H9 (cell line): Measurements from ENCODE around the gene NDRG2. TPM values are rescaled to one million over a fixed set of nuclear protein-coding genes. Genes with fewer than 3 reads are reported as not detected.
A peak's percentile ranks its signal among the peaks of the same experiment; 100 is the strongest.

ENCODE experiments used
- DNase-seq: peaks from one replicate; pipeline ENCODE4 v3.0.0-alpha.2; 2017
- H2AFZ ChIP-seq: one replicate; pipeline ENCODE4 v1.6.1; 2013; ENCODE audit warnings: mild to moderate bottlenecking, low read length, control low read depth, moderate library complexity
- H2AK5ac ChIP-seq: 2 replicates; pipeline ENCODE4 v1.6.1; 2013; ENCODE audit warnings: low read length, control low read depth, mixed read lengths; ENCODE audit not compliant: insufficient read length
- H2BK120ac ChIP-seq: one replicate; pipeline ENCODE4 v1.6.1; 2013; ENCODE audit warnings: low read depth, mild to moderate bottlenecking, low read length, control low read depth, inconsistent platforms; ENCODE audit not compliant: poor library complexity, severe bottlenecking
- H2BK12ac ChIP-seq: 2 replicates; pipeline ENCODE4 v1.6.1; 2013; ENCODE audit warnings: low read length, control low read depth, mixed read lengths, low read depth; ENCODE audit not compliant: insufficient read length
- H2BK15ac ChIP-seq: 2 replicates; pipeline ENCODE4 v1.6.1; 2013; ENCODE audit warnings: low read depth, low read length, control low read depth
- H2BK20ac ChIP-seq: one replicate; pipeline ENCODE4 v1.6.1; 2013; ENCODE audit warnings: low read depth, mild to moderate bottlenecking, low read length, control low read depth, inconsistent platforms; ENCODE audit not compliant: poor library complexity, severe bottlenecking
- H2BK5ac ChIP-seq: 2 replicates; pipeline ENCODE4 v1.6.1; 2013; ENCODE audit warnings: low read length, control low read depth, mixed read lengths; ENCODE audit not compliant: insufficient read length
- H3K14ac ChIP-seq: 2 replicates; pipeline ENCODE4 v1.6.1; 2013; ENCODE audit warnings: low read length, control low read depth; ENCODE audit not compliant: insufficient read depth
- H3K18ac ChIP-seq: 2 replicates; pipeline ENCODE4 v1.6.1; 2013; ENCODE audit warnings: low read depth, mild to moderate bottlenecking, mixed read lengths, low read length, control low read depth; ENCODE audit not compliant: insufficient read length
- H3K23ac ChIP-seq: 2 replicates; pipeline ENCODE4 v1.6.1; 2013; ENCODE audit warnings: low read length, control low read depth, mixed read lengths, low read depth; ENCODE audit not compliant: insufficient read length
- H3K23me2 ChIP-seq: 2 replicates; pipeline ENCODE4 v1.6.1; 2013; ENCODE audit warnings: low read depth, mild to moderate bottlenecking, mixed read lengths, low read length, control low read depth; ENCODE audit not compliant: insufficient read length, poor library complexity, severe bottlenecking
- H3K27ac ChIP-seq: 2 replicates; pipeline ENCODE4 v1.5.1; 2013; ENCODE audit warnings: low read length, control low read depth, mixed read lengths, low read depth; ENCODE audit not compliant: insufficient read length
- H3K27me3 ChIP-seq: 2 replicates; pipeline ENCODE4 v1.6.1; 2013; ENCODE audit warnings: low read length, control low read depth, inconsistent platforms; ENCODE audit not compliant: insufficient read depth
- H3K4ac ChIP-seq: 2 replicates; pipeline ENCODE4 v1.6.1; 2013; ENCODE audit warnings: low read depth, mild to moderate bottlenecking, control low read depth, inconsistent platforms, low read length, moderate library complexity
- H3K4me1 ChIP-seq: 2 replicates; pipeline ENCODE4 v1.6.1; 2013; ENCODE audit warnings: low read length, control low read depth, inconsistent platforms; ENCODE audit not compliant: insufficient read depth
- H3K4me2 ChIP-seq: 2 replicates; pipeline ENCODE4 v1.6.1; 2013; ENCODE audit warnings: low read length, control low read depth, mixed read lengths; ENCODE audit not compliant: insufficient read length, insufficient read depth
- H3K56ac ChIP-seq: 2 replicates; pipeline ENCODE4 v1.6.1; 2013; ENCODE audit warnings: low read depth, mild to moderate bottlenecking, mixed read lengths, low read length, control low read depth; ENCODE audit not compliant: insufficient read length
- H3K79me1 ChIP-seq: 2 replicates; pipeline ENCODE4 v1.6.1; 2013; ENCODE audit warnings: low read depth, mild to moderate bottlenecking, moderate library complexity, low read length, control low read depth, inconsistent platforms; ENCODE audit not compliant: insufficient read depth, poor library complexity, severe bottlenecking
- H3K79me2 ChIP-seq: 2 replicates; pipeline ENCODE4 v1.6.1; 2013; ENCODE audit warnings: low read length, control low read depth, inconsistent platforms; ENCODE audit not compliant: insufficient read depth
- H3K9ac ChIP-seq: 2 replicates; pipeline ENCODE4 v1.6.1; 2013; ENCODE audit warnings: low read length, control low read depth, mixed read lengths; ENCODE audit not compliant: insufficient read length; ENCODE audit errors: extremely low read depth
- H3K9me3 ChIP-seq: one replicate; pipeline ENCODE4 v1.6.1; 2013; ENCODE audit warnings: low read depth, low read length, inconsistent platforms; ENCODE audit not compliant: control insufficient read depth
- H3T11ph ChIP-seq: one replicate; pipeline ENCODE4 v1.6.1; 2013; ENCODE audit warnings: mild to moderate bottlenecking, low read length, control low read depth, inconsistent platforms
- H4K20me1 ChIP-seq: one replicate; pipeline ENCODE4 v1.6.1; 2013; ENCODE audit not compliant: control insufficient read depth, insufficient read length, insufficient read depth
- H4K5ac ChIP-seq: 2 replicates; pipeline ENCODE4 v1.6.1; 2013; ENCODE audit warnings: low read depth, mild to moderate bottlenecking, mixed read lengths, low read length, control low read depth; ENCODE audit not compliant: insufficient read length
- H4K8ac ChIP-seq: replicated peaks from 2 replicates; pipeline ENCODE4 v1.6.1; 2013; ENCODE audit warnings: low read length, control low read depth, mixed read lengths, low read depth; ENCODE audit not compliant: insufficient read length
- H4K91ac ChIP-seq: 2 replicates; pipeline ENCODE4 v1.6.1; 2013; ENCODE audit warnings: low read depth, mild to moderate bottlenecking, moderate library complexity, mixed read lengths, low read length, control low read depth; ENCODE audit not compliant: insufficient read length
- H3K27ac Mint-ChIP-seq, 3 experiments: 2 replicates in 2 of 3; 3 replicates in 1 of 3; pipeline ENCODE4 v1.8.0; 2020 to 2021; ENCODE audit warnings: mixed read lengths in 3 of 3, mild to moderate bottlenecking in 1 of 3, moderate library complexity in 1 of 3
- H3K27me3 Mint-ChIP-seq: 2 replicates; pipeline ENCODE4 v1.8.0; 2021; ENCODE audit warnings: low read depth, mild to moderate bottlenecking, moderate library complexity, mixed read lengths
- H3K36me3 Mint-ChIP-seq, 3 experiments: 2 replicates in 2 of 3; 3 replicates in 1 of 3; pipeline ENCODE4 v1.8.0; 2020 to 2021; ENCODE audit warnings: low read depth in 3 of 3, mixed read lengths in 3 of 3; ENCODE audit not compliant: insufficient read depth in 1 of 3
- H3K4me1 Mint-ChIP-seq, 2 experiments: 2 replicates each; pipeline ENCODE4 v1.8.0; 2020; ENCODE audit warnings: mixed read lengths in 2 of 2
- H3K4me3 Mint-ChIP-seq, 2 experiments: 2 replicates in 1 of 2; 3 replicates in 1 of 2; pipeline ENCODE4 v1.8.0; 2020 to 2021; ENCODE audit warnings: mild to moderate bottlenecking in 2 of 2, mixed read lengths in 2 of 2, moderate library complexity in 1 of 2
- H3K9me3 Mint-ChIP-seq, 2 experiments: 2 replicates in 1 of 2; 3 replicates in 1 of 2; pipeline ENCODE4 v1.8.0; 2020; ENCODE audit warnings: mild to moderate bottlenecking in 2 of 2, mixed read lengths in 2 of 2, moderate library complexity in 1 of 2
- WGBS: extraction: QIAGEN DNeasy Blood & Tissue Kit; methylation state at CpG from one replicate; pipeline ENCODE4 v1.1.7; 2013; ENCODE audit warnings: missing lambda C conversion rate, low lambda C conversion rate, mixed read lengths; ENCODE audit not compliant: insufficient read length; ENCODE audit errors: extremely low coverage; 5-methylcytosine and 5-hydroxymethylcytosine counted together
- total RNA-seq: library from RNA; stranded (reverse); gene quantifications from 2 replicates; pipeline ENCODE4 v1.2.1, GENCODE V29; 2021
- TF ChIP-seq, protein P1 (sequence below): fragments of 200-600 bp; sonication (generic); conservative IDR thresholded peaks from 3 replicates; pipeline ENCODE4 v1.8.0; 2021; ENCODE audit warnings: antibody characterized with exemption, mild to moderate bottlenecking

NDRG2 gene
- total RNA-seq, 1 experiment from 2014 or later: 20.6 TPM

DNA sequence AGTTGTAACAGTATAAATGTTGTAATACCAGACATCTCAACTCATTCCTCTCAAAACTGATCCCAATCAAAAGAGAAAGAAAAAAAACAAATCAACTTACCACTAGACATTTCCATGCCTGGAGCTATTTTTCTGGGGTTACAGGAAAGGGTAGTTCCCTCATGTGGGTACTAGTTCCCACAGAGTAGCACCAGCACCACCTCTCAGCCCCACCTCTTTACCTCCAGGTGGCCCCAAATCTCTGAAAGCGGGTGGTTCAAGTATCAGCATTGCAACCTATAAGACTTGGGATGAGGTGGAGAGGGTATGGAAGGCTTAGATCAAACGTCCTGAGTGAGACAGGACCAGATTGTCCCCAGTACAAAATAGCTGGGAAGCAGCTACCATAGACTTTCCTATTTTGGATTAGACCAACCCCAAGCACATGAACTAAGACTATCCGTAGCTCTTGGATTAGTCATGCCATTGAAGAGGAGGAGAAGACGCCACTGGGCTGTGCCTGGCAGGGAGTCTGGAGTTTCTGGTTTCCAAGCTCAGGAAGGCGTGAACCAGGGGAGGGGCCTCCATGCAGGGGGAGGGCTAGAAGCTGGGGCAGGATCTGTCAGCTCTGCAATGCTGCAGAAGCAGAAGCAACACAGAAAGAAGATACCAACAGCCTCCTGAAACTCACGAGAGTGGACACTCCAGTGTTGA, 26.0 kb downstream of the NDRG2 start, which contains the start of gene SLC39A2:
TSS of gene SLC39A2 (plus strand) at position 620 of the 693 bp plus-strand sequence. CDS start 154 bp downstream, outside the sequence.
- Mint-ChIP-seq H3K27me3 (no peaks in the 10 kb centered on the region; the same call in 1 of the 2 replicates), H3K9me3 (no peaks in the 10 kb centered on the region), H3K27ac (peak within 1 kb of the TSS in 1 of 3 experiments; percentile 35; a peak in 1 of 7 replicates), H3K36me3 (peaks cover 19 to 32% (median 29%) of the 10 kb centered on the region in 3 experiments; a peak in 5 of 7 replicates), H3K4me3 (no peak within 1 kb of the TSS; a peak in 1 of 5 replicates), H3K4me1 (peaks cover 17 to 19% of the 10 kb centered on the region in 2 experiments)
- H3K23ac ChIP-seq: no peak within 1 kb of the TSS
- H3T11ph ChIP-seq: no peak within 1 kb of the TSS
- H3K9me3 ChIP-seq: no peaks in the 10 kb centered on the region
- H3K56ac ChIP-seq: no peak within 1 kb of the TSS
- no peak within 1 kb of the TSS for H2BK12ac ChIP-seq
- WGBS: no CpG with 5 or more reads among the region's 6 CpGs
- no peak within 1 kb of the TSS for H2BK20ac ChIP-seq
- no peak within 1 kb of the TSS for H4K91ac ChIP-seq
- no peak within 1 kb of the TSS for H3K14ac ChIP-seq
- no peaks in the 10 kb centered on the region for H3K79me2 ChIP-seq
- TF ChIP-seq, protein P1, sequence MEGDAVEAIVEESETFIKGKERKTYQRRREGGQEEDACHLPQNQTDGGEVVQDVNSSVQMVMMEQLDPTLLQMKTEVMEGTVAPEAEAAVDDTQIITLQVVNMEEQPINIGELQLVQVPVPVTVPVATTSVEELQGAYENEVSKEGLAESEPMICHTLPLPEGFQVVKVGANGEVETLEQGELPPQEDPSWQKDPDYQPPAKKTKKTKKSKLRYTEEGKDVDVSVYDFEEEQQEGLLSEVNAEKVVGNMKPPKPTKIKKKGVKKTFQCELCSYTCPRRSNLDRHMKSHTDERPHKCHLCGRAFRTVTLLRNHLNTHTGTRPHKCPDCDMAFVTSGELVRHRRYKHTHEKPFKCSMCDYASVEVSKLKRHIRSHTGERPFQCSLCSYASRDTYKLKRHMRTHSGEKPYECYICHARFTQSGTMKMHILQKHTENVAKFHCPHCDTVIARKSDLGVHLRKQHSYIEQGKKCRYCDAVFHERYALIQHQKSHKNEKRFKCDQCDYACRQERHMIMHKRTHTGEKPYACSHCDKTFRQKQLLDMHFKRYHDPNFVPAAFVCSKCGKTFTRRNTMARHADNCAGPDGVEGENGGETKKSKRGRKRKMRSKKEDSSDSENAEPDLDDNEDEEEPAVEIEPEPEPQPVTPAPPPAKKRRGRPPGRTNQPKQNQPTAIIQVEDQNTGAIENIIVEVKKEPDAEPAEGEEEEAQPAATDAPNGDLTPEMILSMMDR: no peak
- no peak within 1 kb of the TSS for H4K8ac ChIP-seq
- H2AK5ac ChIP-seq: no peak within 1 kb of the TSS
- no peak within 1 kb of the TSS for H2BK5ac ChIP-seq
- H3K4me1 ChIP-seq: no peaks in the 10 kb centered on the region
- H4K5ac ChIP-seq: no peak within 1 kb of the TSS
- H3K23me2 ChIP-seq: no peaks in the 10 kb centered on the region
- H3K27me3 ChIP-seq: no peaks in the 10 kb centered on the region
- H3K79me1 ChIP-seq: no peaks in the 10 kb centered on the region
- H3K4ac ChIP-seq: no peak within 1 kb of the TSS
- no peak within 1 kb of the TSS for H2BK15ac ChIP-seq
- H2AFZ ChIP-seq: no peak within 1 kb of the TSS
- no peak within 1 kb of the TSS for H3K18ac ChIP-seq
- no peak within 1 kb of the TSS for H3K27ac ChIP-seq
- no peaks in the 10 kb centered on the region for H4K20me1 ChIP-seq
- no peak within 1 kb of the TSS for H3K4me2 ChIP-seq
- H2BK120ac ChIP-seq: no peak within 1 kb of the TSS
- DNase-seq: peak; percentile 75
- H3K9ac ChIP-seq: no peak within 1 kb of the TSS
